COR-L47 (cell line): ENCODE data around the gene AGAP3.

Experiments
- DNase-seq: peaks from one replicate; lab custom pipeline; 2025; lab: John Stamatoyannopoulos, UW

AGAP3 gene

GRCh38 chr7:151074817-151075661 is 11.2 kb upstream of the AGAP3 start:
- no peak for DNase-seq

DNA sequence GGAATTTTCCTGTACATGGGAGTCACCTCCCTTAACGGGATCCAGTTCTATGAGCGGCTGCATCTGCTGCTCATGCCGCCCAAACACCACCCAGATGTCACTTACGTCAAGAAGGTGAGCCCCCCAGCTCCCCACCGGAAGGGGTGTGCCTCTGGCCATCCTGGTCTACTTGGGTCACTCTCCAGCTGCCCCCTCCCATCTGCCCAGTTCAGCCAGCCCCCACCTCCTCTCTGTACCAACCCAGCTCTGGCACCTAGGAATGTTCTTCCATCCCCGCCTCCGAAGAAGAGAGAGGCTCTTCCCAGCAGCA is 10.7 kb upstream of the AGAP3 start:
- DNase-seq, result no peak

GRCh38 chr7:151075978-151076426 is 10.3 kb upstream of the AGAP3 start:
- no peak for DNase-seq

DNA sequence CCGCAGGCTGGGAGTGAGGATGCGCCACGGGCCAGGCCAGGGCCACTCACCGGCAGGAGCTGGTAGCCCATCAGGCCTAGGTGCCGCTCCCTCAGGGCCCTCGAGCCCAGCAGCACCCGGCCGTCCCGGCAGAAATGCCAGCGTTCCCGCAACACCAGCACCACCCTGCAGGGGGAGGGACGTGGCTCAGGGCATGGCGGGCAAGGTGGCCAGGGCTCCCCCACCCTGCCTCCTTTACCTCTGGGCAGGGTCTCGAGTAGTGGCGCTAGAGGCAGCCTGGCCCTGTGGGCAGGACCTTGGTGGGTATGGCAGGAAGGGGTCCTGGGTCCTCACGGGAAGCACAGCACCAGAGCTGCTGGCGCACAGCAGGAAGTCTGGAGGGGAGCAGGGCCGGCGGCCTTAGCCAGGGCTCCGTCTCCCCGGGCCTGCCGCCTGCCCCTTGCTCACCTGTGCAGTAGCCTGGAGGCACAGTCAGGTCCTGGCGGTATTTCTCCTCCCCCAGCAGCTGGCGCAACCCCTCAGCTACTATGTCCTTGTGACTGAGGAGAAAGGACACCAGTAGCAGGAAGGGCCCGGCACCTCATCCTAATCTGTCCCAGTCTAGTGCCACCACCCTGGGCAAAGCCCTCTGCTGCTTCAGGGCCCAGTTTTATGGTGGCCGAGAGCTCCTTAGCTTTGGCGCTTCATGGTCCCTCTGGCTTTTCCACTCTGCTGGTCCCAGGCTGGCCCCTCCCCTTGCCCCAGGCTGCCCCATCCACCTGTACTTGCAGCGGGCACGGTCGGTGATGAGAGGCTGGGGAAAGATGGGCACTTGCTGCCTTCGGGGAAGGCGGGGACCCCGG is 9.2 kb upstream of the AGAP3 start:
- DNase-seq, result no peak

DNA sequence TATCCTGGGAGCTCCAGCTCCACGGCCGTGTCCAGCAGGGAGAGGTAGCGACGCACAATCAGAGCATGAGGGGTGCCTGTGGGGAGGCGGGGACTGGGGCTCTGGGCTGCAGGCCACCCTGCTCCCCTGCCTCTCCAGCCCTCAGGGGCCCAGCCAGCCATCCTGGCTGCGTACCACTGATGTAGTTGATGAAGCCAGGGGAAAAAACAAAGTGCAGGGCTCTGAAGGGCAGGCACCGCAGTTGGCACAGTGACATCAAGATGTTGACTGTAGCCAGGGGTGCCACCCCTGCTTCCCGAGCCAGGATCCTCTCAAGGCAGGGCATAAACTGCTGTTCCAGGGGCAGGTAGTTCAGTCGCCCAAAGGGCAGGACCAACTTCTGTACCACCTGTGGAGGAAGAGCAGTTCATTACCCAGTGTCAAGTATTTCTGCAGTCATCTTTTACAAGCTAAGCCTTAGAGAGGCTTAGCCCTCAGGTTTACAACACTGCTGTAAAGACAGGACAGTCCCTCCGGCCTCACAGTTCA is 8.5 kb upstream of the AGAP3 start:
- no peak for DNase-seq

DNA sequence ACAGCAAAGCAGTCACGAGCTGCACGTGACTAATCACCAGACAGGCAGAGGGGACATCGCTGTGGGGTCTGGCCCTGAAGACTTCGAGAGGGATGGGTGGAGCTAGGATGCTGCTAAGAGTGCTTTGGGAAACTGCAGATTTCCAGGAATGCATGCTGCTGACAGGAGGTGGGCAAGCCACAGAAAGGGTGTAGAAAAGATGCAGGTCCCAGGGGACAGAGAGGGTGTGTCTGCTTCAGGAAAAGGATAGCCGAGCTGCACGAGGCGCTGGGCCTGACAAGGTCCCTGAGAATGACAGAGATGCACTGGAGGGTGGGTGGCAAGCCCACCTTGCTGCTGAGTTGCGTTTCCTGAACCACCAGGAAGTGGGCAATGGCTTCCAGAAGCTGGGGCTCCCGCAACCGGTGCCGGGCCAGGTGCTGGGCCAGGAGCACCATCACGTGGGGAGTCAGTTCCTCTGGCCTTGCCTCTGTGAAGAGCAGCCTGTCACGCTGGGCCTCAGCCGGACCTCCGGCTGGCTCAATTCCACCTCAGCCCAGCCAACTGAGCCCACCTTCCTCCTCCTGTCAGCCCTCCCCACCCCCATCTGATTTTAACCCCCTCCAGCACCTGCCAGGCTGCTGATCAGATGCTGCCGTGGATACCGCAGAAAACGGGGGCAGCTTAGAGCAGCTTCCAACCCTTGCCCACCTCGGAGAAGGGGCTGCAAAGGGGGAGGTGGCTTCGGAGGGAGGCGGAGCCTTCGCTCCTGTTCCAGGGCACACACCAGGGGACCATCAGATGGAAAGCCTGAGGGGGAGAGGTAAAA is 7.8 kb upstream of the AGAP3 start:
- DNase-seq, result no peak

DNA sequence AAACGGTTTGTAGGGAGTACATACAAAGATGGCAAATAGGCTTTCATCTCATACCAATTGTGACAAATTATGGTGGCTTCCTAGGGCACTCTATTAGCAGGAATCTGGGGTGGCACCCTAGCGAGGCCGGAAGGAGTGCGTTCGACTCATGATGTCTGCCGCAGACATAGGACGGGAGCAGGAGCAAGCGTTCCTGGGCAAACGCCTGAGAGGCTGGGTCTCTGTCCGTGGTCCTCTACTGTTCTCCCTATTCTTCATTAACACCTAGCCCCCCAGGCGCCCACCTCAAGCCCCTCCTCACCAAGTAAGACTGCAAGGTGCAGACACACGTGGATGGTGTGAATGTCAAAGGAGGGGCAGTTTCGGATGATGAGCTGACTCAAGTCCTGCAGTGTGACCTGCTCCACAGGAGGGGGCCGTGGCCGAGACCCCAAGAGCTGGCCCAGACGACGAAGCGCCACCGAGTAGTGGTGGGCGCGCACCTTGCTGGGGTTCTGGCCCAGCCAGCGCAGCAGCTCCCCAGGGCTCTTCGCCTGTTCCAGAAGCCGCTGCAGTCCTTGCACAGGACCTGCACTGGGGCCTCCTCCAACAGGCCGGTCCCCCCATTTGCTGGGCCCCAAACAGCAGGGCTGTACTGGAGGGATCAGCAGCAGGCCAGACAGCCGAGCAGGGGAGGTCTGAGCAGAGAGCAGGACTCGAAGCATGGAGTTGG is 6.9 kb upstream of the AGAP3 start:
- DNase-seq, result no peak

- DNase-seq, result no peak
These were observed 6.2 kb upstream of the AGAP3 start for GRCh38 chr7:151080067-151080521.

DNA sequence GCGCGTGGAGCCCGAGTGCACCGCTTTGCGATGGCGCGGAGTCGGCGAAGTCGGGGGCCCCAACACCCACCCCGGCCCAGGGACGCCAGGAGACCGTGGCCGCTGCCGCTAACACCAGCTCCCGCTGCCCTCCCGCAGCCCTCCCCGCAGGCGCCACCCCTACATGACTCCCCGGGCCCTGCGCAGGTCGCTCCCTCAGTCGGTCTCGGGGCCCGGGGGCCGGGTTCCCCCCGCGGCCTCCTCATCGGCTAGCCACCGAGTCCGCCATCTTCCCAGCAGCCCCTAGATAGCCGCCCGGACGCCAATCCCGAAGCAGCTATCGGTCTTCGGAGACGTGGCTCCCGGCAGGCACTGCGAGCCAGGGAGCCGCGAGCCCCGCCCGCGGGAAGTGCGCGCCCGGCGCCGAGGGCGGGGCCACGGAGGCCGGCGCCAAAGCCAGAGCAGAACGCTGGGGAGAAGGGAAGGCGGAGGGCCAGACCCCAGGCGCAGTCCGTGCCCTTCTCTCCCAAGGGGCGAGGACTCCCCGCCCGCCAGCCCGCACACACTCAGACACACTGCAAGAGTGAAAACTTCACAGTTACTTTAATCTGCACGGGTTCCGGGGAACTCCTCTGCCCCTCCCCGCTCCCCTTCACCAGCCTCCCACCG is 5.6 kb upstream of the AGAP3 start, which contains the start of gene FASTK:
TSS of gene FASTK (minus strand) at position 288 of the 648 bp plus-strand sequence. CDS start at position 245, 43 bp downstream.
- DNase-seq, result peak; percentile 86

GRCh38 chr7:151081170-151082101 is 4.8 kb upstream of the AGAP3 start:
- DNase-seq, result no peak

DNA sequence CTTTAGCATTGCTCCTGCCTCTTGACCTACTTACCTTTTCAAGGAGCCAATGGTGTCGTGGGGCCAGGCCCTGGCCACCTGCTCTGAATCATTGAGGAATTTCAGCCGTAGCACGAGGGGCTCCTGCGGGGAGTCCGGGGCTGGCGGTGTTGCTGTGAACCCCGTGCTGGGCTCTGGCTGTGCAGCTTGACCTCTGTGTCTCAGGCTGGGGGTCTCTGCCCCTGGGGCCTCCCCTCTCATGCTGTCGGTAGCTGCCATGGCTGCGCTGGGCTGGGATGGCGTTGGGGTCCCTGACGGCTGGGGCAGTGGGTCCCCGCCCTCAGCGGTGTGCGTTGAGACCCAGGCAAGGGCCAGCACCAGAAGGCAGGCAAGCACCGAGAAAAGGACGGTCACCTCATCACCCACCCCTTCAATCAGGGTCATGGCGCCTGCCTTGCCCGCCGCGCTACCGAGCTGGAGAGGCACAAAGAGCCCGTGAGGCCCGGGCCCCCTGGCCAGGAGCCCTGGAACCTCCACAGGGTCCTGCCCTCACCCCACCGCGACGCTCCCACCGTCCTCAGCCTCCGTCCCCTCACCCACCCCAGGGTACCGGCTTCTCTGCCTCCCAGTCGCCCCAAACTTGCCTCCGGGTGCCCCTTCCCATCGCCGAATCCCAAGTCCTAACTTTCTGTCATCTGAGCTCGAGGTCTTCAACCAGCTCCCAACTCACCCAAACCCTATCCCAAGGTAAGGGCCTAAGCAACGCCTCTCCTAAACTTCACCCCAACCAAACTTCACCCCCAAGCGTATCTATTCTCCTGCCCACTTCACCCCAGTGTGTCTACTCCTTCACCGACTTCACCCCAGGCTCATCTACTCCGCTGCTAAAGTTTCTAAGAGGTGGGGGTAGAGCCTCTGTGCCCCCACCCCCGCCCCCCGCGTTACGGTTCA is 3.9 kb upstream of the AGAP3 start:
- DNase-seq, result no peak

DNA sequence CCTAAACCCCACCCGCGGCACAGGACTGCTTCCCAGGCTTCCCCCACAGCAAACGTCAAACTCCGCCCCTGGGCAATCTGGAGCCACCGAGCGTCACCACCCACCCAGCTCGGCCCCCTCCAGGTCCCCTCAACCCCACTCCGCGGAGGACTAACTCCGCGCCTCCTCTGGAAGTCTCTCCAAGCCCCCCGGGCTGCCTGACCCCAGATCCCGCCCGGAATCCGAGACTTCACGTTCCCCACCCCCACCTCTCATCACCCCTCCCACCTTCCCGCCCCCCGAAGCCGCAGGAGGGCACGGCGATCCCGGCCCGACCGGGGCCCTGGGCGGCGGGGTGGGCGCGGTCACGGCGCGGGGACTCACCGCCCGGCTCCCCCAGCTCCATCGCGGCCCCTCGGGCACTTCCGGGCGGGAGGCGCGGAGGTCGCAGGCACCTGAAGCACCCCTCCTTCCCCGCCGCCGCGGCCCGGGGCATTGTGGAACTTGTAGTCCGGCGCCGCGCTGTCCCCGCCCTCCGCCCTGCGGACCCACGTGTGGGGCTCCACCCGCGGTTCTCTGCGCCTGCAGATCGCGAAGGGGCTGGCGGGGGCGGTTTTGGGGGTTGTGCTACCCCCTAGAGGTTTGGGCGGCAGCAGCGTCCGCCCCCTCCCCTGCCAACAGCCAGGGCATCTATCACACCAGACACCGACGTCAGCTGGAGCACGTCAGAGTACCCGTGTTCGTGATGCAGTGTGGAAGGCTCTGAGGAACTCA is 3.0 kb upstream of the AGAP3 start, which contains the start of gene TMUB1:
TSS of gene TMUB1 (minus strand) at position 423 of the 753 bp plus-strand sequence. CDS start 930 bp downstream, outside the sequence.
- peak; percentile 69 for DNase-seq

GRCh38 chr7:151083824-151084160 is 2.5 kb upstream of the AGAP3 start:
- DNase-seq, result no peak

- no peak for DNase-seq
These were observed 965 bp upstream of the AGAP3 start for GRCh38 chr7:151085329-151085690.

- DNase-seq, result peak; percentile 54
These were observed 548 bp downstream of the AGAP3 start for GRCh38 chr7:151086802-151087244.

DNA sequence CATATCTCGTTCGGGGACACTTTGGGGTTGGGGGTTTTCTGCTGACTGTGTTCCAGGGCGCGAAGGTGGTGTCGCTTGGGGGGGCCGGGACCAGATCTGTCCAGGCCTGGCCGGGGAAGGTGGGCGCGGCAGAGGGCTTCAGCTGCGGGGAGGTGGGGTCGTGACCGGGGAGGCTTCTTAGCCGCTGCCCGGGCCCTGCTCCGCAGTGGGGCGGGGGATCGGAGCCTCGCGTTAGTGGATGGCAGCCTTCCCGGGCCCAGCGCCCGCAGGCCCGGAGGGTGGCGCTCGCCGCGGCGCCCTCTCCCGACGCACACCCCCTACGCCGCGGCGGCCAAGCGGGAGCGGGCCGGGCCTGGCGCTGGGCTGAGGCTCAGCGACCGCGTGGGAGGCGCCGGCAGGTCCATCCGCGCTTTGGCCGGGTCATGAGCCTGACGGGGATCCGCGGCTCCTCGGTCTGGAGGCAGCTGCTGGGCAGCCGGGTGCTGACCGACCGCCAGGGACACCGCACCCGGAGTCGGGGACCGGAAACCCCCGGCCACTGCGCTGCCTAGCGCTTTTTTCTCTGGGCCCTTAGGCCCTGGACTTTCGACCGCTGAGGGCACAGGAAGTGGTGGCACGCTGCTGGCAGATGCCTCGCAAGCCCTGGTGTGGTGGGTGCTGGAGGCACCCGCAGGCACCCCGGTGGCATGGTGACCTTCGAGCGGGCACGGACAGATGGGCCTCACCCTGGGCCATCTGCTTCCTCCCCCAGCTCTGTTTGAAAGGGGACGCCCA is 1.2 kb downstream of the AGAP3 start:
- DNase-seq, result peak; percentile 54
